KMS-11 (cell line): ENCODE measurements around the gene DNAH6.

ENCODE experiments used
- H2AFZ ChIP-seq: fragments of 200-600 bp; sonication (generic); 2 replicates; pipeline ENCODE4 v1.6.1; 2016; ENCODE audit warnings: antibody characterized with exemption, mixed run types, low read depth
- H3K27ac ChIP-seq: fragments of 200-600 bp; sonication (generic); 2 replicates; pipeline ENCODE4 v1.6.1; 2016; ENCODE audit warnings: mild to moderate bottlenecking, mixed run types
- H3K27me3 ChIP-seq: fragments of 200-600 bp; sonication (generic); 2 replicates; pipeline ENCODE4 v1.6.1; 2017; ENCODE audit warnings: mild to moderate bottlenecking, low read depth, mixed run types, moderate library complexity; ENCODE audit not compliant: insufficient read depth
- H3K36me3 ChIP-seq: fragments of 200-600 bp; sonication (generic); 2 replicates; pipeline ENCODE4 v1.6.1; 2017; ENCODE audit warnings: mild to moderate bottlenecking, mixed run types; ENCODE audit not compliant: insufficient read depth
- H3K4me1 ChIP-seq: fragments of 200-600 bp; sonication (generic); 2 replicates; pipeline ENCODE4 v1.6.1; 2016; ENCODE audit warnings: mild to moderate bottlenecking, low read depth, mixed run types; ENCODE audit not compliant: poor library complexity, severe bottlenecking
- H3K4me2 ChIP-seq: fragments of 200-600 bp; sonication (generic); 2 replicates; pipeline ENCODE4 v1.7.0; 2016; ENCODE audit warnings: mild to moderate bottlenecking, mixed run types
- H3K4me3 ChIP-seq: fragments of 200-600 bp; sonication (generic); IDR thresholded peaks from 2 replicates; pipeline ENCODE4 v1.6.1; 2017; ENCODE audit warnings: low read depth, low read length, mixed read lengths; ENCODE audit not compliant: insufficient read depth
- H3K79me2 ChIP-seq: fragments of 200-600 bp; sonication (generic); 2 replicates; pipeline ENCODE4 v1.6.1; 2016; ENCODE audit warnings: low read depth, mixed run types; ENCODE audit not compliant: insufficient read depth
- H3K9ac ChIP-seq: fragments of 200-600 bp; sonication (generic); 2 replicates; pipeline ENCODE4 v1.6.1; 2016; ENCODE audit warnings: mild to moderate bottlenecking, mixed run types
- H4K20me1 ChIP-seq: fragments of 200-600 bp; sonication (generic); 2 replicates; pipeline ENCODE4 v1.6.1; 2016; ENCODE audit warnings: mild to moderate bottlenecking, mixed run types; ENCODE audit not compliant: insufficient read depth
- CTCF ChIP-seq: fragments of 200-600 bp; sonication (generic); conservative IDR thresholded peaks from 2 replicates; pipeline ENCODE4 v1.6.1; 2017; ENCODE audit warnings: low read depth, mild to moderate bottlenecking, antibody characterized with exemption, low read length, moderate library complexity, mixed read lengths

DNAH6 gene

GRCh38 chr2:84491741-84492140 lies 24.6 kb upstream of the DNAH6 start:
- Histone ChIP-seq H3K36me3 (no peaks in the 10 kb centered on the region), H3K27me3 (no peaks in the 10 kb centered on the region), H3K9ac (no peak overlapping the region), H4K20me1 (no peaks in the 10 kb centered on the region), H3K79me2 (no peaks in the 10 kb centered on the region), H3K27ac (no peak overlapping the region), H3K4me3 (no peak overlapping the region), H2AFZ (no peak overlapping the region), H3K4me2 (no peak overlapping the region), H3K4me1 (no peaks in the 10 kb centered on the region)
- TF ChIP-seq CTCF = no peak

GRCh38 chr2:84492571-84492970 lies 23.7 kb upstream of the DNAH6 start:
- H3K9ac ChIP-seq = no peak overlapping the region
- no peaks in the 10 kb centered on the region for H3K27me3 ChIP-seq
- H3K4me1 ChIP-seq = no peaks in the 10 kb centered on the region
- TF ChIP-seq CTCF = no peak
- no peaks in the 10 kb centered on the region for H4K20me1 ChIP-seq
- no peaks in the 10 kb centered on the region for H3K36me3 ChIP-seq
- H2AFZ ChIP-seq = no peak overlapping the region
- H3K79me2 ChIP-seq = no peaks in the 10 kb centered on the region
- no peak overlapping the region for H3K4me2 ChIP-seq
- no peak overlapping the region for H3K4me3 ChIP-seq
- H3K27ac ChIP-seq = no peak overlapping the region

GRCh38 chr2:84493514-84493913 lies 22.8 kb upstream of the DNAH6 start:
- no peaks in the 10 kb centered on the region for H3K27me3 ChIP-seq
- H4K20me1 ChIP-seq = no peaks in the 10 kb centered on the region
- no peaks in the 10 kb centered on the region for H3K36me3 ChIP-seq
- TF ChIP-seq CTCF = no peak
- H3K4me3 ChIP-seq = no peak overlapping the region
- H3K27ac ChIP-seq = no peak overlapping the region
- no peak overlapping the region for H3K9ac ChIP-seq
- no peak overlapping the region for H2AFZ ChIP-seq
- H3K79me2 ChIP-seq = no peaks in the 10 kb centered on the region
- no peak overlapping the region for H3K4me2 ChIP-seq
- H3K4me1 ChIP-seq = no peaks in the 10 kb centered on the region

- H3K27me3 ChIP-seq = no peaks in the 10 kb centered on the region
- no peak for TF ChIP-seq CTCF
- no peaks in the 10 kb centered on the region for H3K36me3 ChIP-seq
- H3K9ac ChIP-seq = no peak overlapping the region
- no peak overlapping the region for H2AFZ ChIP-seq
- no peak overlapping the region for H3K27ac ChIP-seq
- H4K20me1 ChIP-seq = no peaks in the 10 kb centered on the region
- H3K4me2 ChIP-seq = no peak overlapping the region
- H3K79me2 ChIP-seq = no peaks in the 10 kb centered on the region
- no peaks in the 10 kb centered on the region for H3K4me1 ChIP-seq
- H3K4me3 ChIP-seq = no peak overlapping the region
These were observed 22.2 kb upstream of the DNAH6 start for GRCh38 chr2:84494070-84494469.
